Stimulated activated effector memory CD8-positive, alpha-beta T cell treated with anti-CD3 and anti-CD28 coated beads, Interleukin-12 subunit alpha, Interleukin-12 subunit beta, amount 100 ng/mL, for 72 hours (primary cell): ENCODE results near the gene CPN2.

Experiments used
- ATAC-seq: fragments of 150-1000 bp; cut with Tn5 transposase; 2 replicates; pipeline ENCODE4 v1.10.0; 2021
- DNase-seq, 2 donors: peaks; one replicate each; pipeline ENCODE4 v3.0.0; 2021 to 2022; ENCODE audit warnings: low spot score in 2 of 2
- H3K27ac Mint-ChIP-seq: one replicate; pipeline ENCODE4 v1.8.0; 2022; ENCODE audit warnings: mild to moderate bottlenecking, mixed read lengths
- H3K36me3 Mint-ChIP-seq: one replicate; pipeline ENCODE4 v1.8.0; 2022; ENCODE audit warnings: mild to moderate bottlenecking, mixed read lengths
- H3K4me1 Mint-ChIP-seq: one replicate; pipeline ENCODE4 v1.8.0; 2022; ENCODE audit warnings: mixed read lengths
- H3K4me3 Mint-ChIP-seq: one replicate; pipeline ENCODE4 v1.8.0; 2022; ENCODE audit warnings: mild to moderate bottlenecking, mixed read lengths
- H3K9me3 Mint-ChIP-seq: one replicate; pipeline ENCODE4 v1.8.0; 2022; ENCODE audit warnings: mixed read lengths

Gene CPN2

GRCh38 chr3:194384569-194385001 is 33.5 kb upstream of the CPN2 start:
- Mint-ChIP-seq H3K4me1 (no peaks in the 10 kb centered on the region), H3K27ac (no peak overlapping the region), H3K9me3 (no peaks in the 10 kb centered on the region), H3K4me3 (no peak overlapping the region), H3K36me3 (no peaks in the 10 kb centered on the region)
- DNase-seq: no peak
- no peak for ATAC-seq

- ATAC-seq: no peak
- Mint-ChIP-seq H3K4me1 (no peaks in the 10 kb centered on the region), H3K27ac (no peak overlapping the region), H3K36me3 (no peaks in the 10 kb centered on the region), H3K4me3 (no peak overlapping the region), H3K9me3 (no peaks in the 10 kb centered on the region)
- DNase-seq: no peak
Measured at GRCh38 chr3:194384156-194384555, 33.0 kb upstream of the CPN2 start.

GRCh38 chr3:194383276-194383940 is 32.3 kb upstream of the CPN2 start:
- Mint-ChIP-seq H3K27ac (no peak overlapping the region), H3K4me3 (no peak overlapping the region), H3K4me1 (no peaks in the 10 kb centered on the region), H3K9me3 (no peaks in the 10 kb centered on the region), H3K36me3 (no peaks in the 10 kb centered on the region)
- no peak for DNase-seq
- no peak for ATAC-seq

- Mint-ChIP-seq H3K9me3 (no peaks in the 10 kb centered on the region), H3K4me3 (no peak overlapping the region), H3K4me1 (no peaks in the 10 kb centered on the region), H3K36me3 (no peaks in the 10 kb centered on the region), H3K27ac (no peak overlapping the region)
- no peak for DNase-seq
- no peak for ATAC-seq
Measured at GRCh38 chr3:194382892-194383223, 31.7 kb upstream of the CPN2 start.

GRCh38 chr3:194382196-194382891 is 31.2 kb upstream of the CPN2 start:
- DNase-seq: no peak
- no peak overlapping the region for H3K27ac Mint-ChIP-seq
- ATAC-seq: no peak
- no peak overlapping the region for H3K4me3 Mint-ChIP-seq
- H3K4me1 Mint-ChIP-seq: no peaks in the 10 kb centered on the region
- no peaks in the 10 kb centered on the region for H3K9me3 Mint-ChIP-seq
- H3K36me3 Mint-ChIP-seq: no peaks in the 10 kb centered on the region

- H3K36me3 Mint-ChIP-seq: no peaks in the 10 kb centered on the region
- H3K27ac Mint-ChIP-seq: no peak overlapping the region
- no peaks in the 10 kb centered on the region for H3K9me3 Mint-ChIP-seq
- no peak overlapping the region for H3K4me3 Mint-ChIP-seq
- ATAC-seq (no peak), DNase-seq (no peak)
- H3K4me1 Mint-ChIP-seq: no peaks in the 10 kb centered on the region
Measured at GRCh38 chr3:194381460-194381875, 30.3 kb upstream of the CPN2 start.

GRCh38 chr3:194380326-194380725 is 29.2 kb upstream of the CPN2 start:
- ATAC-seq (no peak), DNase-seq (no peak)
- no peak overlapping the region for H3K4me3 Mint-ChIP-seq
- H3K9me3 Mint-ChIP-seq: no peaks in the 10 kb centered on the region
- H3K27ac Mint-ChIP-seq: no peak overlapping the region
- no peaks in the 10 kb centered on the region for H3K4me1 Mint-ChIP-seq
- H3K36me3 Mint-ChIP-seq: no peaks in the 10 kb centered on the region

GRCh38 chr3:194379651-194380050 is 28.5 kb upstream of the CPN2 start:
- Mint-ChIP-seq H3K27ac (no peak overlapping the region), H3K4me3 (no peak overlapping the region), H3K9me3 (no peaks in the 10 kb centered on the region), H3K36me3 (no peaks in the 10 kb centered on the region), H3K4me1 (peaks cover 4% of the 10 kb centered on the region)
- ATAC-seq (no peak), DNase-seq (no peak)

- no peak overlapping the region for H3K4me3 Mint-ChIP-seq
- ATAC-seq (no peak), DNase-seq (no peak)
- peaks cover 4% of the 10 kb centered on the region for H3K4me1 Mint-ChIP-seq
- H3K27ac Mint-ChIP-seq: no peak overlapping the region
- no peaks in the 10 kb centered on the region for H3K36me3 Mint-ChIP-seq
- no peaks in the 10 kb centered on the region for H3K9me3 Mint-ChIP-seq
Measured at GRCh38 chr3:194379231-194379630, 28.1 kb upstream of the CPN2 start.

GRCh38 chr3:194377708-194378107 is 26.6 kb upstream of the CPN2 start:
- Mint-ChIP-seq H3K27ac (no peak overlapping the region), H3K4me1 (peaks cover 4% of the 10 kb centered on the region)
- ATAC-seq: no peak

GRCh38 chr3:194376241-194376560 is 25.1 kb upstream of the CPN2 start:
- no peak overlapping the region for H3K27ac Mint-ChIP-seq
- DNase-seq (no peak), ATAC-seq (no peak)
- H3K36me3 Mint-ChIP-seq: no peaks in the 10 kb centered on the region
- H3K4me3 Mint-ChIP-seq: no peak overlapping the region
- peaks cover 4% of the 10 kb centered on the region for H3K4me1 Mint-ChIP-seq
- no peaks in the 10 kb centered on the region for H3K9me3 Mint-ChIP-seq

More at GRCh38 chr3:194377708-194378107, 26.6 kb upstream of the CPN2 start:
- DNase-seq: no peak
- H3K4me3 Mint-ChIP-seq: no peak overlapping the region
- H3K36me3 Mint-ChIP-seq: no peaks in the 10 kb centered on the region
- no peaks in the 10 kb centered on the region for H3K9me3 Mint-ChIP-seq

GRCh38 chr3:194375473-194376240 is 24.5 kb upstream of the CPN2 start:
- DNase-seq: no peak
- Mint-ChIP-seq H3K27ac (no peak overlapping the region), H3K36me3 (no peaks in the 10 kb centered on the region), H3K4me1 (peaks cover 4% of the 10 kb centered on the region), H3K9me3 (no peaks in the 10 kb centered on the region), H3K4me3 (no peak overlapping the region)
- ATAC-seq: no peak

- H3K9me3 Mint-ChIP-seq: no peaks in the 10 kb centered on the region
- no peak for DNase-seq
- no peak overlapping the region for H3K27ac Mint-ChIP-seq
- H3K4me3 Mint-ChIP-seq: no peak overlapping the region
- peaks cover 4% of the 10 kb centered on the region for H3K4me1 Mint-ChIP-seq
- no peak for ATAC-seq
- no peaks in the 10 kb centered on the region for H3K36me3 Mint-ChIP-seq
Measured at GRCh38 chr3:194374935-194375334, 23.8 kb upstream of the CPN2 start.

- ATAC-seq (no peak), DNase-seq (no peak)
- Mint-ChIP-seq H3K36me3 (no peaks in the 10 kb centered on the region), H3K4me1 (peaks cover 4% of the 10 kb centered on the region), H3K9me3 (no peaks in the 10 kb centered on the region), H3K27ac (no peak overlapping the region), H3K4me3 (no peak overlapping the region)
Measured at GRCh38 chr3:194373899-194374298, 22.8 kb upstream of the CPN2 start.

GRCh38 chr3:194373028-194373427 is 21.9 kb upstream of the CPN2 start:
- Mint-ChIP-seq H3K36me3 (no peaks in the 10 kb centered on the region), H3K4me1 (peaks cover 8% of the 10 kb centered on the region), H3K9me3 (no peaks in the 10 kb centered on the region), H3K27ac (no peak overlapping the region), H3K4me3 (no peak overlapping the region)
- no peak for ATAC-seq
- DNase-seq: no peak

GRCh38 chr3:194370753-194371152 is 19.6 kb upstream of the CPN2 start:
- peaks cover 9% of the 10 kb centered on the region for H3K4me1 Mint-ChIP-seq
- H3K36me3 Mint-ChIP-seq: no peaks in the 10 kb centered on the region
- DNase-seq (no peak), ATAC-seq (no peak)
- H3K27ac Mint-ChIP-seq: no peak overlapping the region
- no peak overlapping the region for H3K4me3 Mint-ChIP-seq
- H3K9me3 Mint-ChIP-seq: no peaks in the 10 kb centered on the region
